K562 (cell line): Measurements from ENCODE around the gene SCAP. TPM values are rescaled to one million over a fixed set of nuclear protein-coding genes. Genes with fewer than 3 reads are reported as not detected.

Source experiments
- ATF7 ChIP-seq: fragments of 450-650 bp; IDR thresholded peaks from 2 replicates; pipeline ENCODE4 v1.7.1; 2014; ENCODE audit warnings: mild to moderate bottlenecking, moderate library complexity
- CBFA2T2 ChIP-seq: fragments of 450-650 bp; conservative IDR thresholded peaks from 2 replicates; pipeline ENCODE4 v1.6.1; 2017; ENCODE audit warnings: mild to moderate bottlenecking
- CSDE1 ChIP-seq, 2 experiments: fragments of 450-650 bp; IDR thresholded peaks; 2 replicates each; pipeline ENCODE4 v1.6.1; 2016; ENCODE audit warnings: mild to moderate bottlenecking in 1 of 2
- FOXA1 ChIP-seq: fragments of 450-650 bp; IDR thresholded peaks from 2 replicates; pipeline ENCODE4 v1.6.1; 2016; ENCODE audit warnings: mild to moderate bottlenecking, borderline replicate concordance
- FOXP1 ChIP-seq: sonication (generic); formaldehyde crosslinking; IDR thresholded peaks from 2 replicates; pipeline ENCODE4 v1.8.0; 2022; ENCODE audit warnings: mild to moderate bottlenecking, missing genetic modification reagents
- GTF2B ChIP-seq: IDR thresholded peaks from 2 replicates; pipeline ENCODE4 v1.6.1; 2011; ENCODE audit not compliant: insufficient read length; ENCODE audit errors: extremely low read depth
- HDAC3 ChIP-seq: fragments of 450-650 bp; IDR thresholded peaks from 2 replicates; pipeline ENCODE4 v1.6.1; 2018; ENCODE audit warnings: borderline replicate concordance, mild to moderate bottlenecking, moderate library complexity; ENCODE audit not compliant: partially characterized antibody
- KHSRP ChIP-seq: fragments of 450-650 bp; IDR thresholded peaks from 2 replicates; pipeline ENCODE4 v1.6.1; 2017
- MYBL2 ChIP-seq, 2 experiments: fragments of 450-650 bp in 1 of 2; sonication (generic) in 1 of 2; formaldehyde crosslinking in 1 of 2; IDR thresholded peaks; 2 replicates each; pipeline versions ENCODE4 v1.6.1 to v1.8.1; 2017 to 2022; ENCODE audit warnings: borderline replicate concordance in 1 of 2, inconsistent platforms in 1 of 2, low read depth in 1 of 2, mild to moderate bottlenecking in 1 of 2, missing genetic modification reagents in 1 of 2, moderate library complexity in 1 of 2
- PHF8 ChIP-seq: fragments of 200-600 bp; sonication (generic); IDR thresholded peaks from 2 replicates; pipeline ENCODE4 v1.6.1; 2012; ENCODE audit warnings: mixed run types, mild to moderate bottlenecking, inconsistent platforms, low read length, moderate library complexity, borderline replicate concordance
- TCF7L2 ChIP-seq: fragments of 150-350 bp; IDR thresholded peaks from 2 replicates; pipeline ENCODE4 v1.6.1; 2016; ENCODE audit warnings: low read depth, mild to moderate bottlenecking, low read length, moderate library complexity
- TEAD1 ChIP-seq, 2 experiments: fragments of 450-650 bp in 1 of 2; sonication (generic) in 1 of 2; formaldehyde crosslinking; IDR thresholded peaks; 2 replicates each; pipeline versions ENCODE4 v1.4.0 to v1.8.0; 2020 to 2022; ENCODE audit warnings: mild to moderate bottlenecking in 2 of 2, missing genetic modification reagents in 1 of 2
- ZNF184 ChIP-seq: sonication (generic); formaldehyde crosslinking; IDR thresholded peaks from 2 replicates; pipeline ENCODE4 v1.5.0; 2020; ENCODE audit warnings: missing genetic modification reagents
- ZNF224 ChIP-seq: sonication (generic); formaldehyde crosslinking; IDR thresholded peaks from 2 replicates; pipeline ENCODE4 v1.8.0; 2022; ENCODE audit warnings: mild to moderate bottlenecking, missing genetic modification reagents
- ZNF253 ChIP-seq: fragments of 250-450 bp; sonication (Bioruptor Pico); conservative IDR thresholded peaks from 2 replicates; pipeline ENCODE4 v1.6.1; 2021; ENCODE audit warnings: mild to moderate bottlenecking
- ZNF311 ChIP-seq: fragments of 250-450 bp; sonication (Bioruptor Pico); IDR thresholded peaks from 2 replicates; pipeline ENCODE4 v1.4.0; 2020; ENCODE audit warnings: mild to moderate bottlenecking, moderate library complexity
- ZNF551 ChIP-seq: fragments of 250-450 bp; sonication (Bioruptor Pico); IDR thresholded peaks from 2 replicates; pipeline ENCODE4 v1.5.0; 2021; ENCODE audit warnings: mild to moderate bottlenecking, moderate library complexity
- ZNF589 ChIP-seq: fragments of 200-800 bp; sonication (Bioruptor generic); IDR thresholded peaks from 2 replicates; pipeline ENCODE4 v1.6.1; 2016; ENCODE audit warnings: low read depth, missing genetic modification characterization, missing compliant biosample characterization
- polyA plus RNA-seq, 8 experiments: library from polyadenylated mRNA; depleted of rRNA in 4 of 8; stranded (reverse) in 5 of 8; unstranded in 3 of 8; fragments of >200 nt; fragmentation: Nextera tagmentation in 2 of 8; fragmentation: Illumina TruSeq in 1 of 8; extraction: Ambion mirVana in 2 of 8; extraction: Trizol in 1 of 8; gene quantifications; 2 replicates each; pipeline versions ENCODE4 v1.2.1 to v1.2.3, GENCODE V29; 2011 to 2014; ENCODE audit warnings: inconsistent platforms in 1 of 8, missing spikeins in 1 of 8
- total RNA-seq, 7 experiments: library from RNA; depleted of rRNA in 6 of 7; stranded (reverse); fragments of >200 nt in 6 of 7; fragmentation: Illumina TruSeq in 2 of 7; extraction: Trizol in 2 of 7; gene quantifications; 2 replicates each; pipeline versions ENCODE4 v1.2.1 to v1.2.3, GENCODE V29; 2011 to 2021; ENCODE audit warnings: low replicate concordance in 1 of 7
- TF ChIP-seq, protein P1 (sequence below): fragments of 450-650 bp; IDR thresholded peaks from 2 replicates; pipeline ENCODE4 v1.6.1; 2016; ENCODE audit warnings: low read depth, mild to moderate bottlenecking, moderate library complexity
- TF ChIP-seq, protein P2 (sequence below): fragments of 450-650 bp; IDR thresholded peaks from 2 replicates; pipeline ENCODE4 v1.6.1; 2016; ENCODE audit warnings: low read depth

SCAP gene
- total and polyA plus RNA-seq, 9 of the 15 experiments (the other 6 are each of a cell fraction or from before 2014, with no cell fraction given) = 2.6 to 104 (median 37.8) TPM

DNA sequence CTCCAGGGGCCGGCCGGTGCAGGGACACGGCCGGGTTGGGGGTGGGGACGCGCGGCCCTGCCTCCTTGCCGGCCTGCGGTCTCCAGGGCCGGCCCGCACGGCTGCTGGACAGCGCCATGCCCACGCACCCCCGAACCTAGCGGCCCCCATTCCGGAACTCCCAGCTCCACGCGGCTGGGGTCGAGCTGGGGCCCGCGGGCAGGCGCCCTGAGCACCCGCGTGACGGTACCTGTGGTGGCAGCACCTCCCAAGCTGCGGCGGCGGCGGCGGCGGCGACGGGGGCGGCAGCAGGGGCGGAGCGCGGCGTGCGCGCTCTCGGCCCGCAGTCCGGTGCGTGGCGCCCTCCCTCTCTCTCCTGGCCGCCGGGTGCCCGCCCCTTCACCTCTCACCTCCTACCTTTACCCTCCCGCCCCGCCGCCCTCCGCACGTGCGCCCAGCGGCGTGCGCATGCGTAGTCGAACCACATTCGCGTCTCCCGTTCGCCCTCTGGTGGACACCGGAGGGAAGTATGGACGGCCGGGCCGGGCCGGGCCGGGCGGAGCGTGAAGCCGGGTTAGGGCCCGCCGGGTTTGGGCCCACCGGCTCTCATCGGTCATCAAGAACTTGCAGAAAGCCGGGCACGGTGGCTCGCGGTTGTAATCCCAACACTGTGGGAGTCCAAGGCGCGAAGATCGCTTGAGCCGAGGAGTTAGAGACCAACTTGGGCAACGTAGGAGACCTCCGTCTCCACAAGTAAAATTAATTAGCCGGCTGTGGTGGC lies at the start of gene SCAP (continued):
- TF ChIP-seq ZNF311 (CRISPR knock-in tag) (no peak), ATF7 (peak; percentile 86), MYBL2 (IDR thresholded peaks at IDR 0.05; ENCODE audit: low read depth) (no peak), MYBL2 (CRISPR knock-in tag; IDR thresholded peaks at IDR 0.05; ENCODE audit: borderline replicate concordance) (no peak), GTF2B (no peak), PHF8 (peak; percentile 94), ZNF253 (CRISPR knock-in tag) (no peak), HDAC3 (no peak), FOXP1 (CRISPR knock-in tag) (no peak; the same call in none of the 2 replicates), CSDE1 (IDR thresholded peaks at IDR 0.05) (no peak), ZNF551 (CRISPR knock-in tag) (no peak), ZNF184 (CRISPR knock-in tag) (no peak), ZNF589 (CRISPR knock-in tag) (no peak), FOXA1 (no peak), TEAD1 (CRISPR knock-in tag; IDR thresholded peaks at IDR 0.05) (peak; percentile 19 to 89; a peak in 2 of 4 replicates), KHSRP (no peak), ZNF224 (no peak), TCF7L2 (no peak), CBFA2T2 (no peak)
- TF ChIP-seq, protein P1, sequence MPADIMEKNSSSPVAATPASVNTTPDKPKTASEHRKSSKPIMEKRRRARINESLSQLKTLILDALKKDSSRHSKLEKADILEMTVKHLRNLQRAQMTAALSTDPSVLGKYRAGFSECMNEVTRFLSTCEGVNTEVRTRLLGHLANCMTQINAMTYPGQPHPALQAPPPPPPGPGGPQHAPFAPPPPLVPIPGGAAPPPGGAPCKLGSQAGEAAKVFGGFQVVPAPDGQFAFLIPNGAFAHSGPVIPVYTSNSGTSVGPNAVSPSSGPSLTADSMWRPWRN = 0 out of 2 replicates have a peak, but pooled peaks have one; percentile 14
- TF ChIP-seq, protein P2, sequence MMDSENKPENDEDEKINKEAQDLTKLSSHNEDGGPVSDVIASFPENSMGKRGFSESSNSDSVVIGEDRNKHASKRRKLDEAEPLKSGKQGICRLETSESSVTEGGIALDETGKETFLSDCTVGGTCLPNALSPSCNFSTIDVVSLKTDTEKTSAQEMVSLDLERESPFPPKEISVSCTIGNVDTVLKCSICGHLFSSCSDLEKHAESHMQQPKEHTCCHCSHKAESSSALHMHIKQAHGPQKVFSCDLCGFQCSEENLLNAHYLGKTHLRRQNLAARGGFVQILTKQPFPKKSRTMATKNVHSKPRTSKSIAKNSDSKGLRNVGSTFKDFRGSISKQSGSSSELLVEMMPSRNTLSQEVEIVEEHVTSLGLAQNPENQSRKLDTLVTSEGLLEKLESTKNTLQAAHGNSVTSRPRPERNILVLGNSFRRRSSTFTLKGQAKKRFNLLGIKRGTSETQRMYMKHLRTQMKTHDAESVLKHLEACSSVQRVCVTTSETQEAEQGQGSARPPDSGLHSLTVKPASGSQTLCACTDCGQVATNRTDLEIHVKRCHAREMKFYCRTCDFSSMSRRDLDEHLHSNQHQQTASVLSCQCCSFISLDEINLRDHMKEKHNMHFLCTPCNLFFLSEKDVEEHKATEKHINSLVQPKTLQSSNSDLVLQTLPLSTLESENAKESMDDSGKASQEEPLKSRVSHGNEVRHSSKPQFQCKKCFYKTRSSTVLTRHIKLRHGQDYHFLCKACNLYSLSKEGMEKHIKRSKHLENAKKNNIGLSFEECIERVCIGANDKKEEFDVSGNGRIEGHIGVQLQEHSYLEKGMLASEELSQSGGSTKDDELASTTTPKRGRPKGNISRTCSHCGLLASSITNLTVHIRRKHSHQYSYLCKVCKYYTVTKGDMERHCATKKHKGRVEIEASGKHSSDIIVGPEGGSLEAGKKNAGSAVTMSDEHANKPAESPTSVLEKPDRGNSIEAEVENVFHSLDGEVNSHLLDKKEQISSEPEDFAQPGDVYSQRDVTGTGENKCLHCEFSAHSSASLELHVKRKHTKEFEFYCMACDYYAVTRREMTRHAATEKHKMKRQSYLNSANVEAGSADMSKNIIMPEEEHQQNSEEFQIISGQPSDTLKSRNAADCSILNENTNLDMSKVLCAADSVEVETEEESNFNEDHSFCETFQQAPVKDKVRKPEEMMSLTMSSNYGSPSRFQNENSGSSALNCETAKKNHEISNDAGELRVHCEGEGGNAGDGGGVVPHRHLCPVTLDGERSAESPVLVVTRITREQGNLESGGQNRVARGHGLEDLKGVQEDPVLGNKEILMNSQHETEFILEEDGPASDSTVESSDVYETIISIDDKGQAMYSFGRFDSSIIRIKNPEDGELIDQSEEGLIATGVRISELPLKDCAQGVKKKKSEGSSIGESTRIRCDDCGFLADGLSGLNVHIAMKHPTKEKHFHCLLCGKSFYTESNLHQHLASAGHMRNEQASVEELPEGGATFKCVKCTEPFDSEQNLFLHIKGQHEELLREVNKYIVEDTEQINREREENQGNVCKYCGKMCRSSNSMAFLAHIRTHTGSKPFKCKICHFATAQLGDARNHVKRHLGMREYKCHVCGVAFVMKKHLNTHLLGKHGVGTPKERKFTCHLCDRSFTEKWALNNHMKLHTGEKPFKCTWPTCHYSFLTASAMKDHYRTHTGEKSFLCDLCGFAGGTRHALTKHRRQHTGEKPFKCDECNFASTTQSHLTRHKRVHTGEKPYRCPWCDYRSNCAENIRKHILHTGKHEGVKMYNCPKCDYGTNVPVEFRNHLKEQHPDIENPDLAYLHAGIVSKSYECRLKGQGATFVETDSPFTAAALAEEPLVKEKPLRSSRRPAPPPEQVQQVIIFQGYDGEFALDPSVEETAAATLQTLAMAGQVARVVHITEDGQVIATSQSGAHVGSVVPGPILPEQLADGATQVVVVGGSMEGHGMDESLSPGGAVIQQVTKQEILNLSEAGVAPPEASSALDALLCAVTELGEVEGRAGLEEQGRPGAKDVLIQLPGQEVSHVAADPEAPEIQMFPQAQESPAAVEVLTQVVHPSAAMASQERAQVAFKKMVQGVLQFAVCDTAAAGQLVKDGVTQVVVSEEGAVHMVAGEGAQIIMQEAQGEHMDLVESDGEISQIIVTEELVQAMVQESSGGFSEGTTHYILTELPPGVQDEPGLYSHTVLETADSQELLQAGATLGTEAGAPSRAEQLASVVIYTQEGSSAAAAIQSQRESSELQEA = no peak
